Gastrocnemius medialis (tissue), 4 donors: ENCODE results near the gene TRAP1. TPM values are rescaled to one million over a fixed set of nuclear protein-coding genes. Genes with fewer than 3 reads are reported as not detected.

Experiments used
- ATAC-seq, 2 donors: fragments of 150-250 bp; one replicate each; pipeline ENCODE4 v1.9.1; 2016
- DNase-seq, 2 donors: peaks; one replicate each; pipeline ENCODE4 v3.0.0-alpha.2; 2019
- H3K27ac ChIP-seq, 4 donors: fragments of 200-600 bp; sonication (generic); 1 replicate in 1 of 4; 2 replicates in 3 of 4; pipeline ENCODE4 v1.5.1; 2016 to 2018; ENCODE audit warnings: mild to moderate bottlenecking in 2 of 4, moderate library complexity in 1 of 4
- H3K27me3 ChIP-seq, 3 donors: fragments of 200-600 bp; sonication (generic) in 2 of 3; 1 replicate in 1 of 3; 2 replicates in 2 of 3; pipeline versions ENCODE4 v1.5.1 to v1.6.0; 2016 to 2019; ENCODE audit warnings: mild to moderate bottlenecking in 1 of 3, moderate library complexity in 1 of 3
- H3K36me3 ChIP-seq, 2 donors: fragments of 200-600 bp; sonication (generic) in 1 of 2; one replicate each; pipeline ENCODE4 v1.5.1; 2017 to 2018
- H3K4me1 ChIP-seq, 2 donors: fragments of 200-600 bp; sonication (generic) in 1 of 2; one replicate each; pipeline ENCODE4 v1.5.1; 2016 to 2017; ENCODE audit warnings: mild to moderate bottlenecking in 2 of 2
- H3K4me3 ChIP-seq, 4 donors: fragments of 200-600 bp; sonication (generic) in 3 of 4; 1 replicate in 1 of 4; 2 replicates in 3 of 4; pipeline ENCODE4 v1.5.1; 2016 to 2019; ENCODE audit warnings: mild to moderate bottlenecking in 2 of 4
- H3K9me3 ChIP-seq, 3 donors: fragments of 200-600 bp; sonication (generic) in 2 of 3; 1 replicate in 1 of 3; 2 replicates in 2 of 3; pipeline ENCODE4 v1.5.1; 2016 to 2019
- CTCF ChIP-seq, 5 experiments: fragments of 450-650 bp in 3 of 5; fragments of 200-600 bp in 2 of 5; sonication (generic) in 2 of 5; IDR thresholded peaks in 4 of 5; conservative IDR thresholded peaks in 1 of 5; 1 replicate in 4 of 5; 2 replicates in 1 of 5; pipeline ENCODE4 v1.5.1; 2016 to 2019; ENCODE audit warnings: antibody characterized with exemption in 5 of 5, mild to moderate bottlenecking in 3 of 5, moderate library complexity in 3 of 5
- POLR2A ChIP-seq, 2 donors: fragments of 450-650 bp; IDR thresholded peaks; one replicate each; pipeline ENCODE4 v1.6.1; 2017; ENCODE audit warnings: antibody characterized with exemption in 2 of 2, mild to moderate bottlenecking in 2 of 2, moderate library complexity in 2 of 2
- in situ Hi-C, 4 donors: fragments of 200-750 bp; cut with MboI; loops; one replicate each; pipeline versions ENCODE4 v1.15.0 to v1.8.0; 2017; ENCODE audit warnings: low sequenced_read_pairs in 4 of 4
- intact Hi-C: fragments of 100-400 bp; cut with DNase I; formaldehyde crosslinking; loops from one replicate; pipeline ENCODE4 v1.15.1; 2023; ENCODE audit warnings: low total_unique reads
- total RNA-seq, 4 donors: library from RNA; depleted of rRNA; stranded (reverse); fragments of >200 nt; gene quantifications; one replicate each; pipeline versions ENCODE4 v1.1.0 to v1.2.3, GENCODE V29; 2016

Gene TRAP1
- total RNA-seq, 4 donors from 2014 or later, result 103 to 140 (median 122) TPM

GRCh38 chr16:3670711-3671110, 46.6 kb downstream of the TRAP1 start:
- DNase-seq (no peak), ATAC-seq (no peak)
- Histone ChIP-seq H3K9me3 (no peaks in the 10 kb centered on the region), H3K27me3 (no peaks in the 10 kb centered on the region), H3K4me3 (no peak overlapping the region), H3K36me3 (peaks cover 0 to 71% of the 10 kb centered on the region in 2 donors), H3K4me1 (no peaks in the 10 kb centered on the region), H3K27ac (no peak overlapping the region)
- in situ Hi-C loops, result no loop called here
- TF ChIP-seq POLR2A (IDR thresholded peaks at IDR 0.05) (no peak), CTCF (IDR thresholded peaks at IDR 0.05 in 4 of 5, conservative IDR thresholded peaks at IDR 0.05 in 1 of 5) (no peak)
- intact Hi-C loops, result no loop called here

DNA sequence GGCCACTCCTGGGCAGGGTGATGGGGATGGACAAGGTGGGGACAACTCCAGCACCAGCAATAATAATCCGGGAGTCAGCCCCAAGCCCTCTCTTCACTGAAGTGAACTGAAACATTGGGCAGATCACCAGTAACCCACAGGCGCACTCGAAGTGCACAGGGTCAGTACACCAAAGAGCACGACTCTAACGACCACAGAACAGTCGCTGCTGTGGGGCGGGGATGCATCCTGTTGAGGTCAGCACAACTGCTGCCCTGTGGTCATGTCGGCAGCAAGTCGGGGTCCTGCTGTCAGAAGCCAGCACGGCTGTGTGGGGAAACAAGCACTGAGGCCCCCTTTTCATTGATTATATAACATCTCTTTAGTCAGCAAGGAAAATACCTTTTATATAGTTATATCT, 48.2 kb downstream of the TRAP1 start:
- intact Hi-C loops (no loop called here), in situ Hi-C loops (no loop called here)
- Histone ChIP-seq H3K36me3 (peaks cover 0 to 71% of the 10 kb centered on the region in 2 donors), H3K27ac (no peak overlapping the region), H3K9me3 (no peaks in the 10 kb centered on the region), H3K4me1 (no peaks in the 10 kb centered on the region), H3K4me3 (no peak overlapping the region), H3K27me3 (no peaks in the 10 kb centered on the region)
- no peak for DNase-seq
- TF ChIP-seq POLR2A (IDR thresholded peaks at IDR 0.05) (no peak), CTCF (IDR thresholded peaks at IDR 0.05 in 4 of 5, conservative IDR thresholded peaks at IDR 0.05 in 1 of 5) (no peak)
- no peak for ATAC-seq

DNA sequence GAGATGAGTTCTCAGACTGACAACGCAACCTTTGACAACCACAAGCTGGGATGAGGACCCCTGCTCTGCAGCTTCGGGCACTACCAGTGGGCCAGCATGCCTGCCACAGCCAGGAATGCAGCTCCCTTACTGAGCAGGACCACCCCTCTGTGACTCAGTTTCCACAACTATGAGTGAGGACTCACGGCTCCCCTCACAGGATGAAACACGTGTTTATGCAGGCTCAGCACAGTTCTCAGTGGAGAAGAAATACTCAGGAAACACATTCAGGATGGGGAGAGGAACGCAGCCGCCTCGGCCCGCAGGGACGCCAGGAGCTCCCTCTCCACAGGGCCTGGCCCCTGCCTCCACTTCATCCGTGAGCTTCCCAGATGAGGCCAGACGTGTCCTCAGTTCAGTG, 48.7 kb downstream of the TRAP1 start:
- intact Hi-C loops, result no loop called here

GRCh38 chr16:3665508-3665907, 51.8 kb downstream of the TRAP1 start:
- Histone ChIP-seq H3K9me3 (no peaks in the 10 kb centered on the region), H3K27ac (no peak overlapping the region), H3K4me1 (no peaks in the 10 kb centered on the region), H3K4me3 (no peak overlapping the region), H3K36me3 (peaks cover 0 to 74% of the 10 kb centered on the region in 2 donors), H3K27me3 (no peaks in the 10 kb centered on the region)
- no peak for TF ChIP-seq CTCF (IDR thresholded peaks at IDR 0.05 in 4 of 5, conservative IDR thresholded peaks at IDR 0.05 in 1 of 5)
- TF ChIP-seq POLR2A (IDR thresholded peaks at IDR 0.05), result no peak
- in situ Hi-C loops, result no loop called here
- intact Hi-C loops, result no loop called here
- DNase-seq (no peak), ATAC-seq (no peak)

More for the DNA sequence above, 48.7 kb downstream of the TRAP1 start:
- H3K27ac ChIP-seq, result no peak overlapping the region
- no peak for TF ChIP-seq CTCF (IDR thresholded peaks at IDR 0.05 in 4 of 5, conservative IDR thresholded peaks at IDR 0.05 in 1 of 5)
- no peak for TF ChIP-seq POLR2A (IDR thresholded peaks at IDR 0.05)
- ATAC-seq (no peak), DNase-seq (no peak)
- no peaks in the 10 kb centered on the region for H3K4me1 ChIP-seq
- H3K27me3 ChIP-seq, result no peaks in the 10 kb centered on the region
- in situ Hi-C loops, result no loop called here
- H3K4me3 ChIP-seq, result no peak overlapping the region
- peaks cover 0 to 71% of the 10 kb centered on the region in 2 donors for H3K36me3 ChIP-seq
- no peaks in the 10 kb centered on the region for H3K9me3 ChIP-seq

DNA sequence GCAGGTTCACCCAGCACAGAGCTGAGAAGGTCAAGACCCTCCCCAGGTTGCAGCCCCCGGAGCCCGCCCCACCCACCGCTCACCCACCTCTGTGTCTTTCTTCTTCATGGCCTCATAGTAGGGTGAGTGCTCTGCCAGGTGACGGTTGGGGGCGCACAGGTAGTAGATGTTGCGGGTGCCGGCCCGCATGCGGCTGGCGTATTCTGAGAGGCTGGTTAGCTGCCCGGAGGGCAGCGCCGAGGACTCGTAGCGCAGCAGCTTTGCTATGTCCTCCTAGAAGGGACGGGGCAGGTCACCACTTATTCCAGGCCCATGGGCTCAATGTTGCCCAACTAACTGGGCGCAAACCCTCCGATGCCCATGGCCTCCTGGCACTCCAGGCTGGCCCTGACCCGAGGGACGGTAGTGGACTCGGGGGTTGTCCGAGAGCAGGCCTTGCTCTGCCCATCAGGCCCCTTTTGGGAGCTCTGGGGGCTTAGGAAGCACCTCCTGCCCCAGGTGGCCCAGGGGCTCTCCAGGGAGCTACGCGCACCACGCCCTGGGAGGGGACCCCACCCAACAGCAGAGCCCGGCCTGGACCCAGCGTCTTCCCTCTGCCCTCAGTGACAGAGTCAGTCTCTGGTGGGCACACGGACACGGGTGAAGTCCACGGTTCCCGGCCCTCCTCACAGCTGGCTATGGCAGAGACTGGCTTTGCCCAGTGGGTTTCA, 53.0 kb downstream of the TRAP1 start:
- in situ Hi-C loops, result no loop called here
- DNase-seq (no peak), ATAC-seq (no peak)
- TF ChIP-seq POLR2A (IDR thresholded peaks at IDR 0.05) (no peak), CTCF (IDR thresholded peaks at IDR 0.05 in 4 of 5, conservative IDR thresholded peaks at IDR 0.05 in 1 of 5) (no peak)
- Histone ChIP-seq H3K4me1 (no peaks in the 10 kb centered on the region), H3K9me3 (no peaks in the 10 kb centered on the region), H3K4me3 (no peak overlapping the region), H3K27me3 (no peaks in the 10 kb centered on the region), H3K36me3 (peaks cover 0 to 82% of the 10 kb centered on the region in 2 donors), H3K27ac (no peak overlapping the region)
- intact Hi-C loops, result no loop called here
